OCI-M2 (cell line): ENCODE results near the gene ARHGEF25.
"Not testable (repeated sequence)": the region's sequence is repeated elsewhere in the genome, so short reads cannot be mapped to it uniquely, and the experiment has no call there.

Experiments
- DNase-seq: peaks from one replicate; lab custom pipeline; 2025; ENCODE audit not compliant: unreplicated experiment; lab: John Stamatoyannopoulos, UW

ARHGEF25 gene

DNA sequence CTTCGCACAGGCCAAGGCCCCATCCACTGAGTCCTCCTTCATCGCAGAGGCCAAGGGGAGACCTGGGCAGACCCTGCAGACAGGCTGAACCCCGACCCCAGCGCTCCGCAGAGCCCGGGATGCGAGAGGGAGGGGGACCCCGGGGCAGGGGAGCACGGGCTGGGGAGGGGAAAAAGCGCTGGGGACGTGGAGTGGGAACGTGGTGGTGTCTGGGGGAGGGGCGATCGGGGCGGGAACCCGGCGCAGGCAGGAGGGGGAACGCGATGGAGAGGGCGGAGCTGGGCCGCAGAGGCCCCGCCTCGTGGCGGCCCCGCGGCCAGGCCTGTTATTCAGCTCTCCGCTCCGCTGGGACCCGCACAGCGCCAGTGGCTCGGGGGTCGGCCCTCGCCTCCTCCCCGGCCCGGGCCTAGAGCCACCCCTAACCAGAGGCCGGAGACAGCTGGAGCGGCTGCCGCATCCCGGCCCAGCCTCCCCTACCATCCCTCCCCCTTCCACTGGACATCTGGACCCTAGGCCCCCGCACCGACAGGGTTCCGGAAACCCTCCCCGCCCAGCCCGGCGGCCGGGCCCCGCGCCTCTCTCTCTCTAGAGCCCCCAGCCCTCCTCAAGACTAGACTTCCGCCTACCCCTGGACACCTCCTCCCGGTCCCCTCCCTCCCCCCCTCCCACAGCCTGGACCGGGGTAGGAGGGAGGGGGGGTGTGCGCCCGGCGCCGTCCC lies at the start of gene ARHGEF25:
ARHGEF25 (plus strand) TSS at position 328 of the 719 bp plus-strand sequence. CDS start 460 bp downstream, outside the sequence.
- no peak for DNase-seq

GRCh38 chr12:57563358-57563757 lies 47.9 kb upstream of the ARHGEF25 start:
- no peak for DNase-seq

DNA sequence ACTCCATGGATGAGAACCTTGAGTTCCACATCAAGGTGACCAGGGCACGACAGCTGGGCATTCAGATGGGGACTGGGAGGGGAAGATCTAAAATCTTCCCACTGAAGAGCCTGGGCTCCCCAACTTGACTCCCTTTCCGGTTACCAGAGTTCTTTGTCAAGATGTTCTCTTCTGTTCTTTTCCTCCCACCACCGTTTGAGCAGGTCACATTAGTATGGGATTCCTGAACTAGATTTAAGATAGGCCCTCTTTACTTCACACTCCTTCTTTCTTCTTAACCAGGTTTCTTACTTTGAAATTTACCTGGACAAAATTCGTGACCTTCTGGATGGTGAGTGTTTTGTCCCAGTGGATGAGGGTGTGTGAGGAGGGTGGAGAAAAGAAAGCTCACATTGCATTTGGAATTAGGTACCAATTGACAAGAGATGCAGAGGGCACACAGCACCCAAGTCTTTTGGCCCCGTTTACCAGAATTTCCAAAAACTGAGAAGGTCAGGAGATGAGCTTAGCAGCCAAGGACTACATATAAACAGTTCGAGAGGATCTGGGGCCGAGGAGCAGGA lies 47.0 kb upstream of the ARHGEF25 start:
- DNase-seq, result no peak

GRCh38 chr12:57568838-57569237 lies 42.4 kb upstream of the ARHGEF25 start:
- DNase-seq, result no peak

DNA sequence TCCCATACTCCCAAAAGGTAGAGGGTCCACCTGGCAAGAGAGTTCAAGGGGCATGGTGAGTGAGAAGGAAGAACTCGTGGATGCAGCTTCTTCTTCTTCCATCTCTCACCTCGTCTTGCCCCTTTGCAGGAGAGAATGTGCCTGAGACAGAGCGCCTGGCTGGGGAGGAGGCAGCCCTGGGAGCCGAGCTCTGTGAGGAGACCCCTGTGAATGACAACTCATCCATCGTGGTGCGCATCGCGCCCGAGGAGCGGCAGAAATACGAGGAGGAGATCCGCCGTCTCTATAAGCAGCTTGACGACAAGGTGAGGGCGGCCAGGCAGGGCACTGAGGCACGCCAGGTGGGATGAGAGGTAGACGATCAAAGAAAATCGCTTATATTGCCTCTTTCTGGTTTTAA lies 41.4 kb upstream of the ARHGEF25 start:
- DNase-seq, result no peak

DNA sequence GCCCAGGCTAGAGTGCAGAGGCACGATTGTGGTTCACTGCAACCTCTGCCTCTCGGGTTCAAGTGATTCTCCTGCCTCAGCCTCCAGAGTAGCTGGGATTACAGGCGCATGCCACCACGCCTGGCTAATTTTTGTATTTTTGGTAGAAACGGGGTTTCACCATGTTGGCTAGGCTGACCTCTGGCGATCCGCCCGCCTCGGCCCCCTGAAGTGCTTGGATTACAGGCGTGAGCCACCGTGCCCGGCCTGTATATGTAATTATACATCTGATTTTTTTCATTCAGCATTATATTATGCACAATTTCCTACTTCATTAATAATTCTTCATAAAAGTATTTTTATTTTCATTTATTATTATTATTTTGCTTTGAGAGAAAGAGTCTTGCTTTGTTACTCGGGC lies 40.8 kb upstream of the ARHGEF25 start:
- not testable (repeated sequence) for DNase-seq

- DNase-seq, result no peak
Measured at GRCh38 chr12:57571926-57572762, 39.1 kb upstream of the ARHGEF25 start.

DNA sequence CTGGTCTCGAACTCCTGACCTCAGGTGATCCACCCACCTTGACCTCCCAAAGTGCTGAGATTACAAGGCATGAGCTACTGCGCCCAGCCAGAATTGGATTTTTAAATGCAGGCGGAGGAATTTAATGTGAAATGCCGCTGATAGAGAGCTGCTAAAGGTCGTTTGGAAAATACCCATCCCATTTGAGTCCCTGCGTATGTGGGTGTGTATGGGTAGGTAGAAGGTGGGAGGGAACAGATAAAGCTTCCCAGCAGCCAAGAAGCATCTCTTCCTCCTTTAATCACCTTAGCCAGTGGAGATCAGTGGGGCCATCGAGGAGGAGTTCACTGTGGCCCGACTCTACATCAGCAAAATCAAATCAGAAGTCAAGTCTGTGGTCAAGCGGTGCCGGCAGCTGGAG lies 36.4 kb upstream of the ARHGEF25 start:
- no peak for DNase-seq

DNA sequence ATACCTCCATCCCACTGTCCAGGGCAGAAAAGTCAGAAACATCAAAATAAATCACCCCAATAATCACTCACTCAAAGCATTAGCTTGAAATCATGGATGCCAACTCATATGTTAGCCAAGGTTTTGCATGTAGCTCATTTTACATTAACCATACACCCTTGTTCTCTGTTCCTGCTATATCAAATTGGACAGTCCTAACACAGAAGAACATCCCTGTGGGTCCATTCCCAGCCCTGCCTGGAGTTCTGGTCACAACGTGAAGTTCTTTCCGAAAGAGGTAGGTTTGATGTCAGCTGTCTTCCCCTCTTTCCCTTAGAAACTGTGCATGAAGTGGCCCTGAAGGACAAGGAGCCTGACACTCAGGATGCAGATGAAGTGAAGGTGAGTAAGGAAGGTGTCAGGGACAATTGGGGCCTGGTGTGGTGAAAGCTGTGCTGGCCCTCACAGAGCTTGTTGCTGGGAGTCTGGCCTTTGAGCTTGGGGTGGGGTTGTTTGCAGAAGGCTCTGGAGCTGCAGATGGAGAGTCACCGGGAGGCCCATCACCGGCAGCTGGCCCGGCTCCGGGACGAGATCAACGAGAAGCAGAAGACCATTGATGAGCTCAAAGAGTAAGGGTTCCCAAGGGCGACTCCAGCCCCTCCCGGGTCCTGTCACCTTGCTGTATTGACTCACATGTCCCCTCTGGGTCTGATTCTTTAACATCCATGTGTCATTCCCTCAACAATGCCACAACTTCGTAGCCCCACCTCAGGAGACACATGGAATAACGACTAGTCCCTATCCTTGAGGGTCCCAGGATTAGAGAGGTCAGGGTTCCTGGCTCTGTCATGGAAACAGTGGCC lies 35.2 kb upstream of the ARHGEF25 start:
- DNase-seq, result no peak

DNA sequence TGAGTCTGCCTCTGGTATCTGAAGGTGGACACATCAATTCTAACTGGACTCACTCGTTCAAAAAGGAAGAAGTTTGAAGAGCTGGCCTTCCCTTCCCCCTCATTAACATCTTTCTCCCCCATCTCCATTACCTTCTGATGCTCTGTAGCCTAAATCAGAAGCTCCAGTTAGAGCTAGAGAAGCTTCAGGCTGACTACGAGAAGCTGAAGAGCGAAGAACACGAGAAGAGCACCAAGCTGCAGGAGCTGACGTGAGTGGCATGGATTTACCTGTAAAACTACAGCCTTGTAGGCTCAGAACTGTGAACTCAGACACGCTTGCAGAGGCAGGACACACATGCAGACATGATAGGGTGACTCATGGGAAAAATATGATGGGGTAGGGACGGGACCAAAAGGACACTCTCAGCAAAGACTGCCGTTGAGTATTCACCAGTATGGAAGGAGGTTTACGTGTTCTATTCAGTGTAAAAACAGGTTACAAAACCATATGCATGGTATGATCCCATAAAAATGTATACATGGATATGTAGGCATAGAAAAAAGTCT lies 34.5 kb upstream of the ARHGEF25 start:
- DNase-seq, result no peak

DNA sequence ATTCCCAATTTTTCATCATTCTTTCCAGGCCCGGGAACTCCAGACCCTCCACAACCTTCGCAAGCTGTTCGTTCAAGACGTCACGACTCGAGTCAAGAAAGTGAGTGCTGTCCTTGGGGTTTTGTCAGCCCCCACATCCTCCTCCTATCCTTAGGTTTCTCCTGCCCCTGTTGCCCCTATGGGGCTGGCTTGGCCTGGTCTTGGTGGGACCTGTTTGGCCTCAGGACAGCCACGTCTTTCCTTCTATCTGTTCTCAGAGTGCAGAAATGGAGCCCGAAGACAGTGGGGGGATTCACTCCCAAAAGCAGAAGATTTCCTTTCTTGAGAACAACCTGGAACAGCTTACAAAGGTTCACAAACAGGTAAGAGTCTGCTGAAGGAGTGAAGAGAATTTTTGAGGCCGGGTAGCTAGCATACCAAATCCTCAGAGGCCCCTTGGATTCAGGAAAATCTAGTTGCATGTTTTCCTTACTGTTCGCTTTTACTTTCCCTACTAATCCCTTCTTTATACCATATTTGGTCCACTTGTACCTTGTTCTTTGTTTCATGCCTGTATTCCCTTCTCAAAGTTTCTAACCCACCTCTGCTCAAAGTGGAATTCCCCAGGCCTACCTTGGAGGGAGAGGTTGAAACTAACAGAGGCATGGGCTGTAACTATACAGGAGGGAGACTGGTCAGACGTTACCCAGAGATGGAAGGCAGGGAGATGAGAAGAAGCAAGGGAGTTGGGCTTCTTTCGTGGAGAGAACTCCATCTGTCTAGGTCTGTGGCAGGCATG lies 33.1 kb upstream of the ARHGEF25 start:
- DNase-seq, result no peak

GRCh38 chr12:57579011-57579410 lies 32.2 kb upstream of the ARHGEF25 start:
- no peak for DNase-seq

GRCh38 chr12:57579677-57580465 lies 31.4 kb upstream of the ARHGEF25 start:
- DNase-seq, result no peak

- no peak for DNase-seq
Measured at GRCh38 chr12:57580466-57580795, 30.8 kb upstream of the ARHGEF25 start.

- DNase-seq, result no peak
Measured at GRCh38 chr12:57581802-57582201, 29.4 kb upstream of the ARHGEF25 start.

GRCh38 chr12:57582440-57582839 lies 28.8 kb upstream of the ARHGEF25 start:
- no peak for DNase-seq

GRCh38 chr12:57583008-57583831 lies 28.0 kb upstream of the ARHGEF25 start:
- peak; percentile 27 for DNase-seq

DNA sequence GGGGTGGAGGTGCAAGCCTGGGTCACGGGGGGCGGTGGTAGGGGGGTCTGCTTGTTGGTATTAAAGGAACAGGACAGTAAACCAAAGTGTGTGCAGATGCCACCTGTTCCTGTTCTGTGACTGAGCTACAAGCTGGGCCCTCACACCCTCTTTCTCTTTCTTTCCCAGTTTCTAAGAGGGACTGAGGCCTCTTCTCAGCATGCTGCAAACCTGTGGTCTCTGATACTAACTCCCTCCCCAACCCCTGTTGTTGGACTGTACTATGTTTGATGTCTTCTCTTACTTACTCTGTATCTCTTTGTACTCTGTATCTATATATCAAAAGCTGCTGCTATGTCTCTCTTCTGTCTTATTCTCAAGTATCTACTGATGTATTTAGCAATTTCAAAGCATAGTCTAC lies 27.2 kb upstream of the ARHGEF25 start:
- DNase-seq, result no peak

DNA sequence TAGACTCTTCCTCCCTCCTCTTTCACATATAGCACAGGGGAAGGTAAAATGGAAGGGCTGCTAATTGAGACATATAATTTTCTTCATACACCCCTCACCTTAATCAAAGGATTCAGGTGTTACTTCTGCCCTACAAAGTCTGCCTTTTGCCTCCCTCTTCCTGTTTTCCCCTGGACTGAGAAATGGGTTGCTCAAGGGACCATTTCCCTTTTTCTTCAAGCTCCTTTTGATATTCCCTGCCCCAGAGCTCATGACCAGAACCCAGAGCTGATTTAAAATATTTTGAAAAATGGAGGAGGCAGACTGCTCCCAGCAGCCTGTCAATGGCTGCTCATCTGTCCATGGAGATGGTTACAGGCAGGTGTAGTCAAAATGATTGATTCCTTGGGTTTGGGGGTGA lies 26.5 kb upstream of the ARHGEF25 start:
- no peak for DNase-seq
